GM18951 (cell line): ENCODE data around the gene FBLN2.

Source experiments
- POLR2A ChIP-seq: IDR thresholded peaks from 4 replicates; pipeline ENCODE4 v1.6.1; 2011; ENCODE audit warnings: mild to moderate bottlenecking; ENCODE audit not compliant: insufficient read length, insufficient read depth; ENCODE audit errors: extremely low read depth
- in situ Hi-C: fragments of 300-500 bp; cut with MboI; formaldehyde crosslinking; loops from one replicate; pipeline ENCODE4 v1.12.0; 2022; ENCODE audit warnings: low sequenced_read_pairs, mixed read lengths, inconsistent platforms; ENCODE audit not compliant: unreplicated experiment

FBLN2 gene

GRCh38 chr3:13574083-13574797 lies 25.3 kb downstream of the FBLN2 start:
- TF ChIP-seq POLR2A, result no peak
- in situ Hi-C loops, result no loop called here

DNA sequence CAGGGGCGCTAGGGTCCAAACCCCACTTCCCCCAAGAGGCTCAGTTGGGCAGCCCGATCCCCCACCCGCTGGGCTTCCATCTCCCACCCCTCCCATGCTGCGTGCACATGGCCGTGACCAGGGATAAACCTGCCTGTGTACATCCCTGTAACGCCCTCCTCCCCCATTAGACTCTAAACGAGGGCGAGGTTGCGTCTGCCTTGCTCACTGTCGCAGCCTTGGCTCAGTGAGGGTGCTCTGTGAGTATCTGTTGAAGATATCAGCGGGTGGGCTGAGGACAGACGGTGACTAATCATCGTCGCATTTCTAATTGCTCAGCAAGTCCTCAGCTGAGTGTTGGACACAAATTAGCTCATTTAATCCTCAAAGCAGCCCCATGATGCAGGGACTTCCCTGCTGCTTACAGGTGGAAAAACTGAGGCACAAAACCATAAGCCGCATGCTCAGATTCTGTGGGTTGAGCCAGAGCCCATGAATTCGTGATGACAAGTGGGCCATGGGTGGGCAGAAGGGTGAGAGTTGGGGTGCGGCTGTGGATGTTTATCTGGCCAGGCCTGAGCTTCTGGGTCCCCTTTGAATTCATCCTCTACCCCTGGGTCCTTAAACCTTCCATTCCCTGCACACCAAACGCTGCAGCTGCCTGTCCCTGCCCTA lies 26.0 kb downstream of the FBLN2 start:
- in situ Hi-C loops, result no loop called here
- TF ChIP-seq POLR2A, result no peak

DNA sequence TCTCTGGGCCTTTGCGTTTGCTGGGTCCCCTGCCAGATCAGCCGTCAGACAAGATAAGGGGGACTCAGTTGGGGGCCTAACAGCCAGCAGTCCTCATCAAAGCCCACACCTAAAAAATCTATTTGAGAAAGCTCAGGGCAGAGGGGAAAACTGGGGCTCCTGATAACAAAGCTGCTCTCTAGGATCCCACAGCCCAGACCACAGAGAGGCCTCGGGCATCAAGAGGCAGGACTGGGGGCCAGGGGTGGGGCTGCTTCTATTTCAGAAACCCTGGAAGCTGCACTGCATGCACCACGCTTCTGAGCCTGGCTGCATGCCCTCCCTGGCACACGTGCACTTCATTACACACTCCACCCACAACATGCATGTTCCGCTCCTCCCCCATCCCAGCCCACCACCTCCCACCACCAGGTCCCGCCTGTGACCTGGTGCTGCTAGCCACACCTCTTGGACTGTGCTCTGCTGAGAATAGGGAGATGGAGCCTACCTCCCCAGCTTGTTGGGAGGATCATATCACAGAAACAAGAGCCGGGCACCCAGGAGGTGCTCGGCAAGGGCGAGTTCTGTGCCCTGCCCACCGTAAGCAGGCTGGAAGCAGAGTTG lies 26.6 kb downstream of the FBLN2 start:
- no peak for TF ChIP-seq POLR2A
- in situ Hi-C loops, result no loop called here

DNA sequence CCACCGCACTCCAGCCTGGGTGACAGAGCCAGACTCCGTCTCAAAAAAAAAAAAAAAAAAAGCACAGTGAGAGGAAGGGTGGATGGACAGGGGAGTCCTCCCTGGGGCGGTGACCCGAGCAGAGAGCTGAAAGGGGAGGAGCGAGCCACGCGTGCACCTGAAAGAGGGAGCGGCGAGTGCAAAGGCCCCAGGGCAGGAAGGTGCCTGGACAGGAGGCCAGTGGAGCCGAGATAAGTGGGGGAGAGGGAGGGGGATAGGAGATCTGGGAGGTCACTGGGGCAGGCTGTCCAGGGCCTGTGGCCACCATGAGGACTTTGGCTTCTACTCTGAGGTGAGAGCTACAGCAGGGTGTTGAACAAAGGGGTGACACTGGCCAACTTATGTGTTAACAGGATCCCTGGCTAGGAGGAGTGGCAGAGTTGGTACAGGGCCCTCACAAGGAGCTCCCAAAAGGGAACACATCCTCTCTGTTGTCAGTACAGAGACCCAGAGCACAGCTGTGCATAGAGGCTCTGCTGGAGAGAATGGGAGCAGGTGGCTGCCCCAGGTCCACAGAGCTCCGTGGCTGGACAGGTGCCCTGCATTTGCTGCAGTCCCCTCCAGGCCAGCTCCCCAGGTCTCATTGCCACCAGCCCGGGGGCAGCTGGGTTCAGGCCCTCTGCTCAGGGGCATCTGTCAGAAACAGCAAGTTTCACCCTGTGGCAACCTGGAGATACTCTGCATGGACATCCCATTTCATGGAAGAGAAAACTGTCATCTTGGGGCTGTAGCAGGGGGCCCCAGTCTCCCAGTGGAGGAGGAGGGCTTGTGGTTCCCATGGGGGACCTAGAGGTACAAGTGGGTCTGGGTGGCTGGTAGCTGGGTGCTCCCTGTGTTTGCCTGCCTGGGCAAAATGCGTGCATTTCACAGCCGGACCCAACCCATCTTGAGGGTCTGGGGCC lies 28.5 kb downstream of the FBLN2 start:
- in situ Hi-C loops, result no loop called here
- no peak for TF ChIP-seq POLR2A

DNA sequence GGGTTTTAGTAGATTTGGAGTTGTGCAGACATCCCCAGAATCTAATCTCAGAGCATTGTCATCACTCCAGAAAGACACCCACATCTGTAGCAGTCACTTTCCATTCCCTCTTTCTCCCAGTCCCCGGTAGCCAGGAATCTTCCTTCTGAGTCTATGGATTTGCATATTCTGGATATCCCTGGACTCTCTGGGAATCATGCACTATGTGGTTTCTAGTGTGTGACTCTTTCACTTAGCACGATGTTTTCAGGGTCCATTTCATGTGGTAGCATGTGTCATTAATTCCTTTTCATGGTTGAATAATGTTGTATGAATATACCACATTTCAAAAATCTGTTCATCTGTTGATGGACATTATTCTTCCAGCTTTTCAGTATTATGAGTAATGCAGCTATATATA lies 29.3 kb downstream of the FBLN2 start:
- TF ChIP-seq POLR2A, result no peak
- in situ Hi-C loops, result no loop called here

DNA sequence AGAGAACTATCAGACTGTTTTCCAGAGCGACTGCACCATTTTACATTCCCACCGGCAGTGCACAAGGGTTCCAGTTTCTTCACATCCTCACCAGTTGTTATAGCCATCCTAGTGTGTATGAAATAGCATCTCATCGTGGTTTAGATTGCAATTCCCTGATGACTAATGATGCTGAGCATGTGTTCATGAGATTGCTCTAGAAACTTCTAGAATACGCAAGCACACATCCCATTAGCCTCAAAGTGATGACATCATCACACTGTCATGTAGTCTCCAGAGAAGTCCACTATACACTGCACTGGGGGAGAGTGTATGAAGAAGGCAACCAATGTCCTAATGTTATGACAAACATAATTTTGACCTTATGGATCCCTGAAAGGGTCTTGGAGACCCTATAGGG lies 30.1 kb downstream of the FBLN2 start:
- TF ChIP-seq POLR2A, result no peak
- in situ Hi-C loops, result no loop called here

- no peak for TF ChIP-seq POLR2A
- in situ Hi-C loops, result no loop called here
Observed at GRCh38 chr3:13580256-13581023, 31.5 kb downstream of the FBLN2 start.

DNA sequence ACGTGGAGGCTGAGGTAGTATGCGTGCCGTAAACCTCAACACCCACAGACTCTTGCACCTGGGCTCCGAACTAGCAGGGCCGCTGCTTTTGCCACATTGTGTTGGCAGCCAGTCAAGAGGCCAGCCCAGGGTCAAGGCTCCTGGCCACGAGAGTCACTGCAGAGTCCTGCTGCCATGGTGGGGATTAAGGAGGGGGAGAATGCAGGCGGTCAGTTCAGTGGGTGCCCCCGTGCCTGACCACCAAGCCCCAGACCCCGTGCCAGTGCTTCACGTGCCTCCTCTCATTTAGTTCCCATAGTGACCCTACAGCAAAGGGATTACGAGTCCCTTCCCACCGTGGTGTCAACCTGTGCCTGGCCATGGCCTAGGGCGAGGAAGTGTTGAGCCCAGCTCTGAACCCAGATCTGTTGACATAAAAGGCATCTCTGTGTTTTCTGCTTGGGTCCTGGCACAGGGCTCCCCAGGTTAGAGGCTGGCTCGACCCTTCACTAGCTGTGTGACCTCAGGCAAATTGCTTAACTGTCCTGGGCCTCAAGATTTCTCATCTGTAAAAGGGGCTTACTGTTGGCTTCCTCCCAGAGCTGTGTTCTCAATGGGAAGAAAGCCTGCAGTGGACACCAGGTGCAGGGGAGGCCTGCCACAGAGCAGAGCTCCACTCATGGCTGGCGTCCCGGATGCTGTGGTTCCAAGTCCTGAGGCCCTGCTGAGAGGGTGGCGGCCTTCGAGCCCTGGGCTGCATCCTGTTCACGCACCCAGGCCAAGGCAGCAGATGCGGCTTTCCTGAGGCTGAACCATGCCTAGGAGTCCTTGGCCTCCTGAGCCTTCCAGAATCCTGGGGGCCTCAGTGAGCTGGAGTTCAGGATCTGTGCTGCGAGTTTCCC lies 32.8 kb downstream of the FBLN2 start:
- TF ChIP-seq POLR2A, result no peak
- in situ Hi-C loops, result no loop called here

GRCh38 chr3:13582366-13583250 lies 33.7 kb downstream of the FBLN2 start:
- in situ Hi-C loops, result no loop called here
- TF ChIP-seq POLR2A, result no peak

DNA sequence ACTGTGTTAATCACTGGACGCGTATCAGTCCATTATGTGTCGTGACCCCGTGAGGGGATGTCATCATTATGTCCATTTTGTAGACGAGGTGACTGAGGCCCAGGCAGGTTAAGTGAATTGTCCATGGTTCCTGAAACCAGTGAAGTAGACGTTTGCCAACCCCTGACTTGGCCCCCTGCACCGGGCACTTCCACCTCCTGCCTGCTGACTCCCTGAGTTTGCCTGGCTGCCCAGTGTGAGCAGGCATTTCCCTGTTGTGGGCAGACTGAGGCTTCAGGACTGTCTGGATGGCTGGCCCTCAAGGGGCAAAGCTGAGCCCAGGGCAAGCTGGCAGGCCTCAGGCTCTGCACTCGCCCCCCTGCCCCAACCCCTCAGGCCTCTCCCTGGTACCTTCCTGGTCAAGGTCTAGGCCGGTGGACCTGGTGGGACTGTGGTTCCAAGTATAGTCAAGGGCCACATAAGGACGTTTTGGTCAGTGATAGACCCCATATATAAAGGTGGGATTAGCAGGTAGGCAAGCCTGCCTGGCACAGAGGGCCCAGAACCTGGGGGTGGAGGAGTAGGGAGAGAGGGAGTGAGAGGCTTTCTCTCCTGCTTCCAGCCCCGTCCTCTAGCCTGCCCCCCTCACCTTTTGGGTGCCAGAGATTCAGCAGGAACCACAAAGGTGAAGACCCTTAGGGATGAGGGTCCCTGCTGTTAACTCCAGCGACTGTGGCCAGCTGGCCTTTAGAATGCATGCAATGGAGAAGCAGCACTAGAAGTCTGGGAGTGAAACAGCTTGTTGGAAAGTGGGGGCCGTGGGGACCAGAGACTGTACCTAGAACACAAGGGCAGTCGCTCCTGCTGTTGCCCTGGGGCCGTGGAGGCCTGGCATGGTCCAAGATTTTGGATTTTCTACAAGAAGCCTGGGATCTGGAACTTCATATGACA lies 34.6 kb downstream of the FBLN2 start:
- in situ Hi-C loops, result no loop called here
- no peak for TF ChIP-seq POLR2A
